NCI-H128 (cell line): ENCODE measurements around the gene ZNF585A.
"Not testable (repeated sequence)": the region's sequence is repeated elsewhere in the genome, so short reads cannot be mapped to it uniquely, and the experiment has no call there.

ENCODE experiments used
- DNase-seq: peaks from one replicate; lab custom pipeline; 2025; ENCODE audit not compliant: unreplicated experiment; lab: John Stamatoyannopoulos, UW

Gene ZNF585A

DNA sequence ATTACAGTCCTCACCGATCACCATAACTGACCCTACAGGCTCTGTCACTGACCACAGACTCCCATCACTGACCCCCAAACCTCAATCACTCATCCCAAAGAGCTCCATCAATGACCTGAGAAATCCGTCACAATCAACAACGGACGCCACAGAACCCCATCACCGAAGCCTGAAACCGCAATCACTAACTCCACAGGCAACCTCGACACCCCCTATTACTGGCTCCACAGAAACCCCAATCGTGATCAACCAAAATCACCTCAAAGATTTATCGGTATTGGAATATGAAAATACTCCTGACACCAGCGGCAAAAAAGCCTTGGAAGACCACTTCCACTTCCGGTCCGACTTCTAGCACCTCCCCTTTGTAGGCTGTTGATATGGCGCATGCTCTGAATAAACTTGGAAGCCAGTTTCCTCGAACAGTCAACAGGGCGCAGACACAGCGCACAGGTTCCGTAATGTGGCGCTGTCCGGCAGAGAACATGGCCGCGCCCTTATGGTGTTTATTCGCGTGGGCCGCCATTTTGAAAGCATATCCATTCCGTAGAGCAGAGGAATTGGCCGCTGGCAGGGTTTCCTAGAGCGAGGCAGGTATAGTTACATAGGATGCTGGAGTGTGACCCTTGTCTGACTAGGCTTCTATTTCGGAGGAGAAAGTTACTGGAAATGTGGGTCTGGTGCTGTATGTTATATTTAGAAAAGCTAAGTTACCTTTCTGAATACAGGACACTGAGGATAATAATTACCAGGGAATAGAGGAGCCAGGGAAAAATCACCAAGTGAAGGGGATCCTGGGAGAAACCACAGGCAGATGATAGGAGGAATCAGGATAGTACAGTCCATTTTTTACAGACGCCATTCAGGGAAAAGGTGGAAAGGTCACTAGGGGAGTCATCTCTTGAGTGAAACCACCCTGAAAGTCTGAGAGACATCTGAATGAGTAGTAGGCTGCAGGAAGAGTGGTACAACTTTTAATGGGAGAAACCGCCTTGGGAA is at the start of gene ZNF585A:
ZNF585A (minus strand) TSS at position 328 of the 999 bp plus-strand sequence. CDS start 2,785 bp downstream, outside the sequence.
- DNase-seq: peak; percentile 93

DNA sequence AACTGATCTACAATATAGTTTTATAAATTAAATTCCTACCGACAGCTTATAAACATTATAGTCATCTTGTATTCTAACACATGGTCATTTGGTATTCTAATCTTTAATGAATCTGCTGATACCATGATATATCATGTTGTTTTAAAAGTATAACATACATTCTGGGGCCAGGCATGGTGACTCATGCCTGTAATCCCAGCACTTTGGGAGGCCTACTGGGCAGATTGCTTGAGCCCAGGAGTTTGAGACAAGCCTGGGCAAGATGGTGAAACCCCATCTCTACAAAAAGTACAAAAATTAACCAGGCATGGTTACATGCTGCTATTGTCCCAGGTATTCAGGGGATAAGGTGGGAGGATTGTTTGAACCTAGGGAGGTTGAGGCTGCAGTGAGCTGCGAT is 48.6 kb upstream of the ZNF585A start:
- DNase-seq: no peak

DNA sequence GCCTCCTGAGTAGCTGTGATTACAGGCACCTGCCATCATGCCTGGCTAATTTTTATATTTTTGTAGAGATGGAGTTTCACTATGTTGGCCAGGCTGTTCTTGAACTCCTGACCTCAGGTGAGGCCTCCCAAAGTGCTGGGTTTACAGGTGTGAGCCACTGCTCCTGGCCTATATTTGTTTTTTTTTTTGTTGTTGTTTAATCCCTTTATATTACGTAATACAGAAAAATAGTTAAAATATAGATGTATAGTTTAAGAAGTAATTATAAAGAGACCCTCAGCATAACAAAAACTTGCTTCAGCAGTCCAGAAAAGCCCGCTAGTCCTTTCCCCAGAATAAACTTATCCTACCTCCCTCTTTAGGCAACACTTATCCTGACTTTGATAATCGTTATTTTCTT is 47.9 kb upstream of the ZNF585A start:
- DNase-seq: no peak

DNA sequence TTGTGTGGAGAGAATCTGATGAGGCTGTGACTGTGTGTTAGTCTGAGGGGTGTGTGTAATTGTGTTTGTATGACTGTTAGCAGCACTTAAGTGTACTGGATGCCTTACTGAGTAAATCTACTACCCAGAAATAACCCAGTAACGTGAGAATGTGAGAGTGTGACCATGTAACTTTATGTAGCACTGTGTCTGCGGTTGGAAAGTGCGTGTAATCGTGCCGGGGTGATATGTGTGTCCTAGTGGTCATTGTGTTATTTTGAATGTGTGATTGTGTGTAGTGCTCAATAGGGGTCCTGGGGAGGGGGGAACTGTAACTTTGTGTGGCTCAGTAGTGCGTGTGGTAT is 46.1 kb upstream of the ZNF585A start:
- DNase-seq: no peak

DNA sequence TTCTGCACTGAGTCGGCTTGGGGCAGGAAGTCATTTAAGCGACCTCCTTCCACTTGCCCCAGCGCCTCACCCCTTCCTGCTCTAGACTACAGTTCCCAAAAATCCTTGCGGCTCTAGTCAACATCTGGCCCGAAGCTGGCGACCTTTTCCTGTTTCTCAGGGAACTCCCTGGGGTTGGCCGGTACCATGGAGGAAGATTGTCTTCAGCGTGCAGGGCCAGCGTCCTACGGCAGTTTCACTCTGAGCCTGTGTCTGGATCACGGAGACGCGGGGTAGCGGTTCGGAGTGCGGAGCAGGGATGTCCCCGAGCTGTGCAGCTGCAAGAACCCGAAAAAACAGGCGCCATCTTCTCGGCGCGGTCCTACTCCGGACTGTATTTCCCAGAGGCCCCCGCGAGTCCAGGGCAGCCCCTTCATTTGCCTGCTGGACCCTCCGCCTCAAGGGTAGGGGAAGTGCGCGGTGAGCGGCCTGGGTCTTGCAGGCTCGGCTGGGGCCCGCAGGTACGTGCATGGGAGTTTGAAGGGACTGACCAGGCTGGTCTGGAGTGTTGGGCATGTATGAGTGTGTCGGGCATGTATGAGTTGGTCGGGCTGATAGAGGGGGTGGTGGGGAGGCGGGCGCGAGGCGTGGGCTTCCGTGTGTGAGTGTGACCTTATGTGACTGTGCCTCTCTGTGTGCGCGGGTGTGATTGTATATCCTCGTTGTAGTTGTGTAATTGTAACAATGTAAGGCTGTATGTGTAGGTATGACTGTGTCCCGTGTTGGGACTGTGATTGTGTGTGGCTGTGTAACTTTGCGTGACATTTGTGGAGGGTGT is 45.5 kb upstream of the ZNF585A start, which contains the start of gene ZNF383:
ZNF383 (plus strand) TSS at position 440 of the 817 bp plus-strand sequence. CDS start 12,240 bp downstream, outside the sequence.
- peak; percentile 73 for DNase-seq

DNA sequence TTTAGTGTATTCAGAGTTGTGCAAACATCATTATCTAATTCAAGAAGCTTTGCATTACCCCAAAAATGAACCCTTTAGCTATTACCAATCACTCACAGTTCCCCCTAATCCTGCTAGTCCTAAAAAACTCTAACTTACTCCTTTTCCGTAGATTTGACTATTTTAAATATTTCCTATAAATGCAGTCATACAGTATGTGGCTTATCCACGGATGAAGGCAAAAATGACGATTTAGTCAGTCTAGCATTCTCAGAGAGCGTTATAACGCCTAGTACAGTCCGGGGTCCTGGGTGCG is 44.9 kb upstream of the ZNF585A start:
- DNase-seq: no peak

DNA sequence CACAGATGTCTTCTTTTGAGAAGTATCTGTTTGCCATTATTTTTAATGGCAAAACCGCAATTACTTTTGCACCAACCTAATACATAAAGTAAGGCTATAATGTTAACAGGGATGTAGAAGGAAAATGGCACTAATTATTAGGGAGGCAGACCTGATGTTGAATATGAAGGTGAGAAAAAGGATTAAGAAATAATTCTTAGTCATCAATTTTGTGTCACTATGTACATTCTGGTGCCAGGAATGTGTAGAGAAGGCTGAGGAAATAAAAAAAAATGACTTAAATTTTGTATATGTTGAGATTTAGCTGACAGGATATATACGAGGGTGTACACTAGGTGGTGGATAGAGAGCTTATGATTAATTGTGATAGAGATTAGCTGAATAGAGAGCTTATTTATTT is 25.3 kb upstream of the ZNF585A start:
- DNase-seq: no peak

DNA sequence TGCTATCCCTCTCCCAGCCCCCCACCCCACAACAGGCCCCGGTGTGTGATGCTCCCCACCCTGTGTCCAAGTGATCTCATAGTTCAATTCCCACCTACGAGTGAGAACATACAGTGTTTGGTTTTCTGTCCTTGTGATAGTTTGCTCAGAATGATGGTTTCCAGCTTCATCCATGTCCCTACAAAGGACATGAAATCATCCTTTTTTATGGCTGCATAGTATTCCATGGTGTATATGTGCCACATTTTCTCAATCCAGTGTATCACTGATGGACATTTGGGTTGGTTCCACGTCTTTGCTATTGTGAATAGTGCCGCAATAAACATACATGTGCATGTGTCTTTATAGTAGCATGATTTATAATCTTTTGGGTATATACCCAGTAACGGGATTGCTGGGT is 24.6 kb upstream of the ZNF585A start:
- DNase-seq: not testable (repeated sequence)

DNA sequence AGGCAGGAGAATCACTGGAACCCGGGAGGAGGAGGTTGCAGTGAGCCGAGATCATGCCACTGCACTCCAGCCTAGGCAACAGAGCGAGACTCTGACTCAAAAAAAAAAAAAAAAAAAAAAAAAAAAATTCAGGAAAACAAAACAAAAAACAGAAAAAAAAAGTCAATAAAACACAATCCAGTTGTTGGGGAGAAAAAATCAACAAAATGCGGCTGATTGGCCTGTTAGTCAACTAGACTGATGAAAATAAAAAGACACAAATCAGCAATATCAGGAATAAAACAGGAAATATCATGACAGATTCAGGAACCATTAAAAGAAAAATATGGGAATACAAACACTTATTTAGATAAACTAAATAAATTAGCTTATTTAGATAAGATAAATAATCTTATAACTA is 22.8 kb upstream of the ZNF585A start:
- DNase-seq: not testable (repeated sequence)

DNA sequence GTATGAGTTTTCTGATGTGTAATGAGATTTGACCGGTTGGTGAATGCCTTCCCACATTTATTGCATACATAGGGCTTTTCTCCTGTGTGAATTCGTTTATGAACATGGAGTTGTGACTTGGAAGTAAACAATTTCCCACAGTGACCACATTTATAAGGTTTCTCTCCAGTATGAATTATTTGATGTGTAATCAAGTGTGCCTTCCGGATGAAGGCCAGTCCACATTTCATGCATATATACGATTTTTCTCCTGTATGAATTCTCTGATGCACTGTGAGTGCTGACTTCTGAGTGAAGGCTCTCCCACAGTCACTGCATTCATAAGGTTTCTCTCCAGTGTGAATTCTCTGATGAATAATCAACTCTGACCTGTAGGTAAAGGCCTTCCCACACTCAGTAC is 13.6 kb upstream of the ZNF585A start:
- DNase-seq: not testable (repeated sequence)

DNA sequence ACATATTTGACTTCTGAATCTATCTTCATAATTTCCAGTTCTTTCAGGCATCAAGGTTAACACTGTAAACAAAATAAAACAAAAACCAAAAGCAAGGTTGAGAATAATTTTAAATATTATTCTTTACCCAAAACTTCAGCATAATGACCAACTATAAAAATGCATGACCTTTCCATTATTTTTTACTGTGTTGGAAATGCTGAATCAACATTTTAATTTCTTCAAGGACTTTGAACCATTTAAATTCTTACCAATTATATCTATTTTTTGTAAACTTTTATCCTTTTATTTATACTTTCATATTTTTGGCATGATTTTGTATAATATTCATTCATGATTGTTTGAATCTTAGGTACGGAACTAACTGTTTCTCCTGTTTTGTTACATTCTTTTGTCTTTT is 6.9 kb downstream of the ZNF585A start:
- DNase-seq: no peak

DNA sequence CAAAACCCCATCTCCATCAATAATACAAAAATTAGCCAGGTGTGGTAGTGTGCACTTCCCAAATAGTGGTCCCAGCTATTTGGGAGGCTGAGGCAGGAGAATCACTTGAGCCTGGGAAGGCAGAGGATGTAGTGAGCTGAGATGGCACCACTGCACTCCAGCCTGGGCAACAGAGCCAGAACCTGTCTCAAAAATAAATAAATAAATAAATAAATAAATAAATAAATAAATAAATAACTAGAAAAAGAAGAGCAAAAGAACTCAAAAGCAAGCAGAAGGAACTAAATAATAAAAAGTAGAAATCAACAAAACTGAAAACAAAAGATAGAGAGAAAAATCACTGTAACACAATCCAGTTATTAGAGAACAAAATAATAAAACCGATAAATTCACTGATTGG is 12.3 kb downstream of the ZNF585A start:
- no peak for DNase-seq

DNA sequence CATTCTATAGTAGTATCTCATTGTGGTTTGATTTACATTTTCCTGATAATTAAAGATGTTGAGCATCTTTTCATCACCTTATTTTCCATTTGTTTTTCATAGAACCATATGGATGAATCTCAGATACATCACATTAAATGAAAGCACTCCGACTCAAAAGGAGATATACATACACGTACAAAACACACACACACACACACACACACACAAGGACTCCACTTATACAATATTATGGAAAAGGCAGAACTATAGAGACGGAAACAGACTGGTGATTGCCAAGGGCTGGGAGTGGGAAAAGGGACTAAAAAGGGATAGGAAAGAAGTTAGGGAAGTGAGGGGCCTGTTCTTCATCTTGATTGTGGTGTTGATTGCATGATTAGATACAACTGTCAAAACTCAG is 24.3 kb downstream of the ZNF585A start:
- no peak for DNase-seq

DNA sequence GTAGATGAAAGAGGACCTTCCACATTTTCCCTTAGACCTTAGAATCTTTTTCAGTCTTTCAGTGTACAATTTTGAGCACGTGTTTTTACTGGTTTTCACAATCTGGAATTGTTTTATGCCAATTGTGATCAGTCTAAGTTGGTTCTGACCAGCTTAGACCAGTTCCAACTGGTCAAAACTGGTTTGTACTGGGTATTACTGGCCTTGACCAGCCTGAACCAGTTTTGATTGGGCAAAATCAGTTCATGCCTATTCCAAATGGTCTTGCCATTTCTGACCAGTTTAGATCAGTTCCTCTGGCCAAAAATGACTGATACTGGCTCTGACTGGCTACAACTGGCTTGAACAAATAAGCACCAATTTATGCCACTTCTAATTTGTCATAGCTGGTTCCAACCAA is 36.4 kb downstream of the ZNF585A start:
- no peak for DNase-seq

DNA sequence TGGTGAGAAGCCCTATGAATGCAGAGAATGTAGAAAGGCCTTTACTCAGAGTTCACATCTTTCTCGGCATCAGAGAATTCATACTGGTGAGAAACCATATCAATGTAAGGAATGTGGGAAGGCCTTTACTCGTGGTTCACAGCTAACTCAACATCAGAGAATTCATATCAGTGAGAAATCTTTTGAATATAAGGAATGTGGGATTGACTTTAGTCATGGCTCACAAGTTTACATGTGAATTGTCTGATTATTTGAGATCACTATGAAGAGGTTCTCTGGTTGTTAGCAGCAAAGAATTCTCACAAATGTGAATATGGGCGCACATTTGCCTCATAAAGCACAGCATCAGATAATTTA is 43.7 kb downstream of the ZNF585A start:
- no peak for DNase-seq

DNA sequence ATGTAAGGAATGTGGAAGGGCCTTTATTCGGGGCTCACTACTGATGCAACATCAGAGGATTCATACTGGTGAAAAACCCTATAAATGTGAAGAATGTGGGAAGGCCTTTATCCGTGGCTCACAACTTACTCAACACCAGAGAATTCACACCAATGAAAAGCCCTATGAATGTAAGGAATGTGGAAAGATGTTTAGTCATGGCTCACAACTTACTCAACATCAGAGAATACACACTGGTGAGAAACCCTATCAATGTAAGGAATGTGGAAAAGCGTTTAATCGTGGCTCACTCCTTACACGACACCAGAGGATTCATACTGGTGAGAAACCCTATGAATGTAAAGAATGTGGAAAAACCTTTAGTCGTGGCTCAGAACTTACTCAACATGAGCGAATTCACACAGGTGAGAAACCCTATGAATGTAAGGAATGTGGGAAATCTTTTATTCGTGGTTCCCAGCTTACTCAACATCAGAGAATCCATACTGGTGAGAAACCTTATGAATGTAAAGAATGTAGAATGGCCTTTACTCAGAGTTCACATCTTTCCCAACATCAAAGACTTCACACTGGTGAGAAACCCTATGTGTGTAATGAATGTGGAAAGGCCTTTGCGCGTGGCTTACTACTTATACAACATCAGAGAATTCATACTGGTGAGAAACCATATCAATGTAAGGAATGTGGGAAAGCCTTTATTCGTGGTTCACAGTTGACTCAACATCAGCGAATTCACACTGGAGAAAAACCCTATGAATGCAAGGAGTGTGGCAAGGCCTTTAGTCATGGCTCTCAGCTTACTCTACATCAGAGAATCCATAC is 44.3 kb downstream of the ZNF585A start:
- no peak for DNase-seq

DNA sequence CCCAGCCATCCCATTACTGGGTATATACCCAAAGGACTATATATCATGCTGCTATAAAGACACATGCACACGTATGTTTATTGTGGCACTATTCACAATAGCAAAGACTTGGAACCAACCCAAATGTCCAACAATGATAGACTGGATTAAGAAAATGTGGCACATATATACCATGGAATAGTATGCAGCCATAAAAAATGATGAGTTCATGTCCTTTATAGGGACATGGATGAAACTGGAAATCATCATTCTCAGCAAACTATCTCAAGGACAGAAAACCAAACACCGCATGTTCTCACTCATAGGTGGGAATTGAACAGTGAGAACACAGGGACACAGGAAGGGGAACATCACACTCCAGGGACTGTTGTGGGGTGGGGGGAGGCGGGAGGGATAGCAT is 50.4 kb downstream of the ZNF585A start:
- not testable (repeated sequence) for DNase-seq

DNA sequence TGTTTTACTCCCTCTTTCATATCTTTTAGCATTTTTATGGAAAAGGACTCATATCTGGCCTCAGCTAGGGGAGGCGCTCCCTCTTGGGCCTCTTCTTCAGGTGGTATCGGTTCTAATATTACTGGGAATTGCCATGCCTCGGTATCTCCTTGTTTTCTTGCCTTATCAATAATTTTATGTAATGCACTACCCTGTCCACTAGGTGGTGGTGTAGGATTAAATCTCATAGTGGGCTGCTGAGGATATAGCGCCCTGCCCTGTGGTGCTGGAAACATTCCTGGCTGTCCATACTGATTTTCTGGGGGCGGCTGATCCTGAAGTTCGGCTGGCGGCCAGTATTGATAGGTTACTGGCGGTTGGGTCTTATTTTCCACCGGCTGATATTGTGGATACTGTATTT is 58.5 kb downstream of the ZNF585A start:
- no peak for DNase-seq

DNA sequence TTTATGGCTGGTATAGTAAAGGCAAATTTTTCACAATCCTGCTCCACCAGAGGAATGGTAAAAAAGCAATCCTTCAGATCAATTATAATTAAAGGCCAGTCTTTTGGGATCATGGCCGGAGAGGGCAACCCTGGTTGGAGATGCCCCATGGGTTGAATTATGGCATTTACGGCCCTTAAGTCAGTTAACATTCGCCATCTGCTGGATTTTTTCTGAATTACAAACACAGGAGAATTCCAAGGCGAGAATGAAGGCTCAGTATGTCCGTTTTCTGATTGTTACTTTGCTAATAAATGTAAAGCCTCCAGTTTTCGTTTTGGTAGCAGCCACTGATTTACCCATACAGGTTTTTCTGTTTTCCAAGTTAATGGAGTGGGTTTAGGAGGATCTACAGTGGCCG is 60.7 kb downstream of the ZNF585A start:
- not testable (repeated sequence) for DNase-seq

DNA sequence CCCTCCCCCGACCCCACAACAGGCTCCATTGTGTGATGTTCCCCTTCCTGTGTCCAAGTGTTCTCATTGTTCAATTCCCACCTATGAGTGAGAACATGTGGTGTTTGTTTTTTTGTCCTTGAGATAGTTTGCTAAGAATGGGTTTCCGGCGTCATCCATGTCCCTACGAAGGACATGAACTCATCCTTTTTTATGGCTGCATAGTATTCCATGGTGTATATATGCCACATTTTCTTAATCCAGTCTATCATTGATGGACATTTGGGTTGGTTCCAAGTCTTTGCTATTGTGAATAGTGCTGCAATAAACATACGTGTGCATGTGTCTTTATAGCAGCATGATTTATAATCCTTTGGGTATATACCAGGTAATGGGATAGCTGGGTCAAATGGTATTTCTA is 68.4 kb downstream of the ZNF585A start:
- DNase-seq: not testable (repeated sequence)

DNA sequence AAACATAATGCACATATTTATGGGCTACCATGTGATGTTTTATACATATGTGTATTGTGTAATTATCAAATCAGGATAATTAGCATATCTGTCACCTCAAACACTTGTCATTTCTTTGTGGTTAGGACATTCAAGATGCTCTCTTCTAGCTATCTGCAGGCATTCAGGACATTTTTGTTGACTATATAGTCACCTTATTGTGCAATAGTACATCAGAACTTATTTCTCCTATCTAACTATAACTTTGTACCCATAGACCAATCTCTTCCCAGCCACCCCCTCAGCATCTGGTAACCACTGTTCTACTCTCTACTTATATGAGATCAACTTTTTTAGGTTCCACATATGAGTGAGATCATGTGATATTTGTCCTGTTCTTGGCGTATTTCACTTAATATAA is 73.9 kb downstream of the ZNF585A start:
- no peak for DNase-seq
